Measurements from ENCODE around the gene TOP1.

The TOP1 gene

GRCh38 chr20:41141153-41141815, 112.7 kb downstream of the TOP1 start:
- no peak for DNase-seq

GRCh38 chr20:41142245-41142644, 113.6 kb downstream of the TOP1 start:
- no peak for DNase-seq

GRCh38 chr20:41142919-41143318, 114.3 kb downstream of the TOP1 start:
- DNase-seq: no peak

- DNase-seq: no peak
Observed at GRCh38 chr20:41143354-41143753, 114.7 kb downstream of the TOP1 start.

- no peak for DNase-seq
Observed at GRCh38 chr20:41145317-41145716, 116.7 kb downstream of the TOP1 start.

GRCh38 chr20:41145821-41146620, 117.4 kb downstream of the TOP1 start:
- DNase-seq: peak in 41 of 56 donors; percentile 13 to 84 (median 50)

- DNase-seq: peak in 30 of 56 donors; percentile 4 to 74 (median 34)
Observed at GRCh38 chr20:41147767-41148191, 119.2 kb downstream of the TOP1 start.

- DNase-seq: no peak
Observed at GRCh38 chr20:41148942-41149341, 120.3 kb downstream of the TOP1 start.

- no peak for DNase-seq
Observed at GRCh38 chr20:41150664-41151063, 122.0 kb downstream of the TOP1 start.

GRCh38 chr20:41151134-41151869, 122.7 kb downstream of the TOP1 start:
- no peak for DNase-seq

- DNase-seq: no peak
Observed at GRCh38 chr20:41152108-41152757, 123.6 kb downstream of the TOP1 start.

- no peak for DNase-seq
Observed at GRCh38 chr20:41154436-41155176, 126.0 kb downstream of the TOP1 start.

GRCh38 chr20:41155261-41155660, 126.6 kb downstream of the TOP1 start:
- DNase-seq: no peak

GRCh38 chr20:41158082-41158625, 129.5 kb downstream of the TOP1 start:
- no peak for DNase-seq

GRCh38 chr20:41159547-41159946, 130.9 kb downstream of the TOP1 start:
- no peak for DNase-seq

GRCh38 chr20:41160686-41161085, 132.1 kb downstream of the TOP1 start:
- no peak for DNase-seq

GRCh38 chr20:41161886-41162285, 133.3 kb downstream of the TOP1 start:
- peak in 24 of 56 donors; percentile 11 to 59 (median 29) for DNase-seq

- no peak for DNase-seq
Observed at GRCh38 chr20:41162396-41162795, 133.8 kb downstream of the TOP1 start.

- no peak for DNase-seq
Observed at GRCh38 chr20:41163821-41164220, 135.2 kb downstream of the TOP1 start.
